GM23248 (cell line): ENCODE data around the gene SMIM22. TPM values are rescaled to one million over a fixed set of nuclear protein-coding genes. Genes with fewer than 3 reads are reported as not detected.
A peak's percentile ranks its signal among the peaks of the same experiment; 100 is the strongest.

ENCODE experiments used
- DNase-seq: peaks from one replicate; pipeline ENCODE4 v3.0.0-alpha.2; 2015
- H2AFZ ChIP-seq: fragments of 200-600 bp; sonication (generic); 2 replicates; pipeline ENCODE4 v1.6.1; 2016; ENCODE audit warnings: antibody characterized with exemption
- H3F3A ChIP-seq: fragments of 200-600 bp; sonication (generic); 2 replicates; pipeline ENCODE4 v1.6.1; 2016; ENCODE audit warnings: mild to moderate bottlenecking, antibody characterized with exemption, mixed run types; ENCODE audit not compliant: insufficient read depth
- H3K27ac ChIP-seq: fragments of 200-600 bp; sonication (generic); 2 replicates; pipeline ENCODE4 v1.5.1; 2016; ENCODE audit warnings: mild to moderate bottlenecking
- H3K27me3 ChIP-seq: fragments of 200-600 bp; sonication (generic); replicated peaks from 2 replicates; pipeline ENCODE4 v1.6.1; 2016; ENCODE audit warnings: mild to moderate bottlenecking; ENCODE audit not compliant: insufficient read depth
- H3K36me3 ChIP-seq: fragments of 200-600 bp; sonication (generic); 2 replicates; pipeline ENCODE4 v1.6.1; 2016; ENCODE audit warnings: low read depth, mild to moderate bottlenecking
- H3K4me1 ChIP-seq: fragments of 200-600 bp; sonication (generic); 2 replicates; pipeline ENCODE4 v1.6.1; 2016; ENCODE audit warnings: mild to moderate bottlenecking; ENCODE audit not compliant: insufficient read depth
- H3K4me2 ChIP-seq: fragments of 200-600 bp; sonication (generic); one replicate; pipeline ENCODE4 v1.6.1; 2016; ENCODE audit warnings: mild to moderate bottlenecking; ENCODE audit not compliant: unreplicated experiment
- H3K4me3 ChIP-seq: fragments of 200-600 bp; sonication (generic); 2 replicates; pipeline ENCODE4 v1.5.1; 2016; ENCODE audit warnings: mild to moderate bottlenecking
- H3K79me2 ChIP-seq: fragments of 200-600 bp; sonication (generic); 2 replicates; pipeline ENCODE4 v1.6.1; 2016; ENCODE audit warnings: mild to moderate bottlenecking; ENCODE audit not compliant: insufficient read depth
- H3K9ac ChIP-seq: fragments of 200-600 bp; sonication (generic); 2 replicates; pipeline ENCODE4 v1.6.1; 2016; ENCODE audit warnings: mild to moderate bottlenecking
- H3K9me2 ChIP-seq: fragments of 200-600 bp; sonication (generic); 2 replicates; pipeline ENCODE4 v1.6.1; 2016; ENCODE audit warnings: mixed run types, mild to moderate bottlenecking, moderate library complexity; ENCODE audit not compliant: insufficient read depth
- H3K9me3 ChIP-seq: fragments of 200-600 bp; sonication (generic); one replicate; pipeline ENCODE4 v1.6.1; 2017; ENCODE audit warnings: low read depth
- H4K20me1 ChIP-seq: fragments of 200-600 bp; sonication (generic); 2 replicates; pipeline ENCODE4 v1.6.0; 2016; ENCODE audit not compliant: insufficient read depth
- EZH2 ChIP-seq: fragments of 200-600 bp; sonication (generic); IDR thresholded peaks from 2 replicates; pipeline ENCODE4 v1.6.1; 2018; ENCODE audit warnings: antibody characterized with exemption, mild to moderate bottlenecking; ENCODE audit not compliant: insufficient read depth, poor library complexity, severe bottlenecking
- EZH2phosphoT487 ChIP-seq: fragments of 200-600 bp; sonication (generic); IDR thresholded peaks from 2 replicates; pipeline ENCODE4 v1.6.1; 2018; ENCODE audit warnings: antibody characterized with exemption, moderate library complexity, mild to moderate bottlenecking, low read depth; ENCODE audit not compliant: insufficient read depth
- WGBS, 2 experiments: methylation state at CpG; one replicate each; pipeline ENCODE4 v1.1.6; 2015 to 2017; ENCODE audit warnings: low lambda C conversion rate in 2 of 2, low coverage in 1 of 2; ENCODE audit errors: missing lambda C conversion rate in 2 of 2; 5-methylcytosine and 5-hydroxymethylcytosine counted together
- in situ Hi-C: fragments of 300-500 bp; cut with MboI; formaldehyde crosslinking; loops from 2 replicates; pipeline ENCODE4 v1.15.0; 2020
- polyA plus RNA-seq: library from polyadenylated mRNA; unstranded; fragments of >200 nt; fragmentation: Nextera tagmentation; extraction: Ambion mirVana; gene quantifications from 2 replicates; pipeline ENCODE4 v1.2.1, GENCODE V29; 2016
- total RNA-seq: library from RNA; depleted of rRNA; stranded (reverse); fragments of >200 nt; shearing (Covaris generic); gene quantifications from 2 replicates; pipeline ENCODE4 v1.2.3, GENCODE V29; 2014

SMIM22 gene
- total and polyA plus RNA-seq, 2 experiments from 2014 or later = not detected

GRCh38 chr16:4762205-4762604 lies 33.0 kb upstream of the SMIM22 start:
- Histone ChIP-seq H3K36me3 (peaks cover 4% of the 10 kb centered on the region; the same call in 1 of the 2 replicates), H3K9me2 (no peaks in the 10 kb centered on the region), H2AFZ (no peak overlapping the region), H4K20me1 (no peaks in the 10 kb centered on the region), H3K79me2 (peaks cover 41% of the 10 kb centered on the region), H3K27ac (no peak overlapping the region), H3K4me3 (no peak overlapping the region), H3K4me1 (peaks cover 5% of the 10 kb centered on the region), H3F3A (no peaks in the 10 kb centered on the region), H3K4me2 (no peak overlapping the region), H3K27me3 (no peaks in the 10 kb centered on the region), H3K9ac (no peak overlapping the region), H3K9me3 (no peaks in the 10 kb centered on the region)
- DNase-seq = no peak
- in situ Hi-C loops = no loop called here
- 95 to 97% methylated on average over 7 to 9 of the region's 9 CpGs for WGBS, 2 experiments
- TF ChIP-seq EZH2 (no peak), EZH2phosphoT487 (no peak)

- H3K27me3 ChIP-seq = no peaks in the 10 kb centered on the region
- DNase-seq = no peak
- no peak overlapping the region for H3K4me2 ChIP-seq
- no peaks in the 10 kb centered on the region for H3K9me2 ChIP-seq
- H3K9me3 ChIP-seq = no peaks in the 10 kb centered on the region
- H3K27ac ChIP-seq = no peak overlapping the region
- WGBS, 2 experiments = 87 to 88% methylated on average over 7 of the region's 7 CpGs
- no peak overlapping the region for H2AFZ ChIP-seq
- H3K4me3 ChIP-seq = no peak overlapping the region
- no peaks in the 10 kb centered on the region for H4K20me1 ChIP-seq
- peaks cover 41% of the 10 kb centered on the region for H3K79me2 ChIP-seq
- H3F3A ChIP-seq = peaks cover 8% of the 10 kb centered on the region; the same call in 1 of the 2 replicates
- in situ Hi-C loops = no loop called here
- peaks cover 4% of the 10 kb centered on the region; the same call in 1 of the 2 replicates for H3K36me3 ChIP-seq
- peaks cover 5% of the 10 kb centered on the region for H3K4me1 ChIP-seq
- TF ChIP-seq EZH2phosphoT487 (no peak), EZH2 (no peak)
- H3K9ac ChIP-seq = no peak overlapping the region
These were observed 31.4 kb upstream of the SMIM22 start for GRCh38 chr16:4763791-4764190.

GRCh38 chr16:4765511-4766474 lies 29.4 kb upstream of the SMIM22 start:
- Histone ChIP-seq H3K27ac (peak overlapping the region; percentile 66), H3K36me3 (peaks cover 4% of the 10 kb centered on the region; the same call in 1 of the 2 replicates)
- in situ Hi-C loops = no loop called here

GRCh38 chr16:4766875-4767628 lies 28.1 kb upstream of the SMIM22 start, which contains the start of gene ZNF500:
Gene ZNF500, minus strand, starts transcription at chr16:4767162. Its CDS starts 1,184 bp downstream, at chr16:4765978.
- Histone ChIP-seq H3K4me1 (peaks cover 5% of the 10 kb centered on the region), H3F3A (peaks cover 8% of the 10 kb centered on the region; the same call in 1 of the 2 replicates), H3K27me3 (no peaks in the 10 kb centered on the region), H3K9me2 (no peaks in the 10 kb centered on the region), H3K4me2 (peak within 1 kb of the TSS; percentile 89), H3K9ac (peak within 1 kb of the TSS; percentile 97), H3K9me3 (no peaks in the 10 kb centered on the region), H3K36me3 (0 out of 2 replicates have a peak, but pooled peaks cover 4% of the 10 kb centered on the region), H2AFZ (peak within 1 kb of the TSS; percentile 95), H3K79me2 (peaks cover 41% of the 10 kb centered on the region), H3K27ac (peak within 1 kb of the TSS; percentile 80), H3K4me3 (peak within 1 kb of the TSS; percentile 91), H4K20me1 (no peaks in the 10 kb centered on the region)
- WGBS, 2 experiments = 5% methylated on average over 46 to 71 of the region's 72 CpGs
- TF ChIP-seq EZH2phosphoT487 = no peak
- TF ChIP-seq EZH2 = no peak
- peak; percentile 99 for DNase-seq
- in situ Hi-C loops = no loop called here

More at GRCh38 chr16:4765511-4766474, 29.4 kb upstream of the SMIM22 start:
- Histone ChIP-seq H3F3A (peaks cover 8% of the 10 kb centered on the region; the same call in 1 of the 2 replicates), H3K4me1 (peaks cover 5% of the 10 kb centered on the region), H4K20me1 (no peaks in the 10 kb centered on the region), H3K4me2 (peak overlapping the region; percentile 71), H3K9me2 (no peaks in the 10 kb centered on the region), H3K27me3 (no peaks in the 10 kb centered on the region), H3K79me2 (peaks cover 41% of the 10 kb centered on the region), H3K4me3 (peak overlapping the region; percentile 91), H2AFZ (peak overlapping the region; percentile 87), H3K9me3 (no peaks in the 10 kb centered on the region), H3K9ac (peak overlapping the region; percentile 97)
- TF ChIP-seq EZH2phosphoT487 (no peak), EZH2 (no peak)
- 75 to 79% methylated on average over 24 to 26 of the region's 26 CpGs for WGBS, 2 experiments
- DNase-seq = peak; percentile 17
